OCI-LY3 (cell line): Measurements from ENCODE around the gene SRD5A1.

Experiments used
- EZH2phosphoT487 ChIP-seq: fragments of 200-600 bp; shearing (Covaris generic); IDR thresholded peaks from 2 replicates; pipeline ENCODE4 v1.6.1; 2018; ENCODE audit warnings: antibody characterized with exemption, mixed run types, low read depth
- TF ChIP-seq, protein P1 (sequence below): fragments of 200-600, 300-600 bp; sonication (generic); IDR thresholded peaks from 2 replicates; pipeline ENCODE4 v1.5.1; 2014; ENCODE audit warnings: antibody characterized with exemption, low read length, low read depth

- TF ChIP-seq, protein P1, sequence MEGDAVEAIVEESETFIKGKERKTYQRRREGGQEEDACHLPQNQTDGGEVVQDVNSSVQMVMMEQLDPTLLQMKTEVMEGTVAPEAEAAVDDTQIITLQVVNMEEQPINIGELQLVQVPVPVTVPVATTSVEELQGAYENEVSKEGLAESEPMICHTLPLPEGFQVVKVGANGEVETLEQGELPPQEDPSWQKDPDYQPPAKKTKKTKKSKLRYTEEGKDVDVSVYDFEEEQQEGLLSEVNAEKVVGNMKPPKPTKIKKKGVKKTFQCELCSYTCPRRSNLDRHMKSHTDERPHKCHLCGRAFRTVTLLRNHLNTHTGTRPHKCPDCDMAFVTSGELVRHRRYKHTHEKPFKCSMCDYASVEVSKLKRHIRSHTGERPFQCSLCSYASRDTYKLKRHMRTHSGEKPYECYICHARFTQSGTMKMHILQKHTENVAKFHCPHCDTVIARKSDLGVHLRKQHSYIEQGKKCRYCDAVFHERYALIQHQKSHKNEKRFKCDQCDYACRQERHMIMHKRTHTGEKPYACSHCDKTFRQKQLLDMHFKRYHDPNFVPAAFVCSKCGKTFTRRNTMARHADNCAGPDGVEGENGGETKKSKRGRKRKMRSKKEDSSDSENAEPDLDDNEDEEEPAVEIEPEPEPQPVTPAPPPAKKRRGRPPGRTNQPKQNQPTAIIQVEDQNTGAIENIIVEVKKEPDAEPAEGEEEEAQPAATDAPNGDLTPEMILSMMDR, result no peak
- TF ChIP-seq EZH2phosphoT487, result no peak
Measured at GRCh38 chr5:6701491-6701890, 68.3 kb downstream of the SRD5A1 start.
